Transverse colon (tissue), 4 donors: ENCODE data around the gene SHLD1.

Experiments used
- CTCF ChIP-seq, 5 experiments: fragments of 200-600 bp in 3 of 5; fragments of 450-650 bp in 2 of 5; sonication (generic) in 3 of 5; IDR thresholded peaks; 1 replicate in 2 of 5; 2 replicates in 3 of 5; pipeline ENCODE4 v1.5.1; 2016 to 2017; ENCODE audit warnings: antibody characterized with exemption in 5 of 5, inconsistent platforms in 3 of 5, mild to moderate bottlenecking in 2 of 5, moderate library complexity in 1 of 5
- EP300 ChIP-seq: sonication (generic); formaldehyde crosslinking; IDR thresholded peaks from one replicate; pipeline ENCODE4 v1.6.1; 2017; ENCODE audit warnings: antibody characterized with exemption, low read depth
- POLR2A ChIP-seq: fragments of 450-650 bp; IDR thresholded peaks from one replicate; pipeline ENCODE4 v1.6.1; 2016; ENCODE audit warnings: antibody characterized with exemption, mild to moderate bottlenecking, moderate library complexity
- POLR2AphosphoS5 ChIP-seq, 3 donors: sonication (generic); formaldehyde crosslinking; IDR thresholded peaks; one replicate each; pipeline ENCODE4 v1.6.1; 2016; ENCODE audit warnings: antibody characterized with exemption in 3 of 3

- TF ChIP-seq EP300, result no peak
- TF ChIP-seq CTCF (IDR thresholded peaks at IDR 0.05), result no peak
- no peak for TF ChIP-seq POLR2AphosphoS5 (IDR thresholded peaks at IDR 0.05)
- no peak for TF ChIP-seq POLR2A
Observed at GRCh38 chr20:5737966-5738365, 12.2 kb upstream of the SHLD1 start.
